Astrocyte (in vitro differentiated cells and primary cell): ENCODE measurements around the gene ERG.

ENCODE experiments used
- EZH2 ChIP-seq: IDR thresholded peaks from 2 replicates; pipeline ENCODE4 v1.6.1; 2012; ENCODE audit warnings: mild to moderate bottlenecking, low read length, inconsistent platforms; ENCODE audit not compliant: insufficient read depth
- TF ChIP-seq, protein P1 (sequence below): IDR thresholded peaks from 2 replicates; pipeline ENCODE4 v1.5.1; 2011; ENCODE audit warnings: low read depth, mild to moderate bottlenecking, inconsistent platforms, low read length, moderate library complexity; ENCODE audit not compliant: insufficient read depth

- TF ChIP-seq, protein P1, sequence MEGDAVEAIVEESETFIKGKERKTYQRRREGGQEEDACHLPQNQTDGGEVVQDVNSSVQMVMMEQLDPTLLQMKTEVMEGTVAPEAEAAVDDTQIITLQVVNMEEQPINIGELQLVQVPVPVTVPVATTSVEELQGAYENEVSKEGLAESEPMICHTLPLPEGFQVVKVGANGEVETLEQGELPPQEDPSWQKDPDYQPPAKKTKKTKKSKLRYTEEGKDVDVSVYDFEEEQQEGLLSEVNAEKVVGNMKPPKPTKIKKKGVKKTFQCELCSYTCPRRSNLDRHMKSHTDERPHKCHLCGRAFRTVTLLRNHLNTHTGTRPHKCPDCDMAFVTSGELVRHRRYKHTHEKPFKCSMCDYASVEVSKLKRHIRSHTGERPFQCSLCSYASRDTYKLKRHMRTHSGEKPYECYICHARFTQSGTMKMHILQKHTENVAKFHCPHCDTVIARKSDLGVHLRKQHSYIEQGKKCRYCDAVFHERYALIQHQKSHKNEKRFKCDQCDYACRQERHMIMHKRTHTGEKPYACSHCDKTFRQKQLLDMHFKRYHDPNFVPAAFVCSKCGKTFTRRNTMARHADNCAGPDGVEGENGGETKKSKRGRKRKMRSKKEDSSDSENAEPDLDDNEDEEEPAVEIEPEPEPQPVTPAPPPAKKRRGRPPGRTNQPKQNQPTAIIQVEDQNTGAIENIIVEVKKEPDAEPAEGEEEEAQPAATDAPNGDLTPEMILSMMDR, result peak; percentile 94
- no peak for TF ChIP-seq EZH2
Observed at GRCh38 chr21:38505654-38506523, 7.6 kb upstream of the ERG start.
